Gastroesophageal sphincter (tissue), 4 donors: ENCODE results near the gene STAU1. TPM values are rescaled to one million over a fixed set of nuclear protein-coding genes. Genes with fewer than 3 reads are reported as not detected.

Experiments
- ATAC-seq: fragments of 150-250 bp; one replicate; pipeline ENCODE4 v1.9.1; 2016; ENCODE audit warnings: mild to moderate bottlenecking, moderate library complexity
- H3K27ac ChIP-seq, 4 donors: fragments of 200-600 bp; sonication (generic) in 3 of 4; 1 replicate in 3 of 4; 2 replicates in 1 of 4; pipeline ENCODE4 v1.5.1; 2016 to 2019
- H3K27me3 ChIP-seq: fragments of 200-600 bp; sonication (generic); one replicate; pipeline ENCODE4 v1.5.1; 2019
- H3K36me3 ChIP-seq, 2 donors: fragments of 200-600 bp; sonication (generic); one replicate each; pipeline ENCODE4 v1.5.1; 2019; ENCODE audit warnings: control low read depth in 1 of 2
- H3K4me1 ChIP-seq, 3 donors: fragments of 200-600 bp; sonication (generic); 1 replicate in 2 of 3; 2 replicates in 1 of 3; pipeline ENCODE4 v1.5.1; 2016 to 2019; ENCODE audit warnings: control low read depth in 2 of 3
- H3K4me3 ChIP-seq, 2 donors: fragments of 200-600 bp; sonication (generic); one replicate each; pipeline ENCODE4 v1.5.1; 2019; ENCODE audit warnings: mild to moderate bottlenecking in 1 of 2, moderate library complexity in 1 of 2
- H3K9me3 ChIP-seq, 3 donors: fragments of 200-600 bp; sonication (generic); one replicate each; pipeline ENCODE4 v1.5.1; 2017 to 2019; ENCODE audit warnings: control low read depth in 2 of 3
- EP300 ChIP-seq: sonication (generic); formaldehyde crosslinking; IDR thresholded peaks from one replicate; pipeline ENCODE4 v1.6.1; 2017; ENCODE audit warnings: antibody characterized with exemption, mild to moderate bottlenecking
- POLR2A ChIP-seq, 2 donors: fragments of 450-650 bp; IDR thresholded peaks; one replicate each; pipeline ENCODE4 v1.6.1; 2017; ENCODE audit warnings: antibody characterized with exemption in 2 of 2, mild to moderate bottlenecking in 2 of 2, moderate library complexity in 1 of 2
- POLR2AphosphoS5 ChIP-seq: sonication (generic); formaldehyde crosslinking; IDR thresholded peaks from one replicate; pipeline ENCODE4 v1.6.1; 2017; ENCODE audit warnings: antibody characterized with exemption
- WGBS, 2 donors: methylation state at CpG; one replicate each; pipeline ENCODE4 v1.1.5; 2018; ENCODE audit warnings: low coverage in 1 of 2; 5-methylcytosine and 5-hydroxymethylcytosine counted together
- total RNA-seq, 4 donors: library from RNA; depleted of rRNA; stranded (reverse); fragments of >200 nt; gene quantifications; one replicate each; pipeline ENCODE4 v1.1.0, GENCODE V29; 2016
- TF ChIP-seq, protein P1 (sequence below), 4 experiments: fragments of 200-600 bp in 2 of 4; fragments of 450-650 bp in 2 of 4; sonication (generic) in 1 of 4; IDR thresholded peaks; one replicate each; pipeline ENCODE4 v1.5.1; 2017 to 2019; ENCODE audit warnings: antibody characterized with exemption in 4 of 4, mild to moderate bottlenecking in 2 of 4, moderate library complexity in 2 of 4

The STAU1 gene
- total RNA-seq, 4 donors from 2014 or later = 86.3 to 134 (median 104) TPM

DNA sequence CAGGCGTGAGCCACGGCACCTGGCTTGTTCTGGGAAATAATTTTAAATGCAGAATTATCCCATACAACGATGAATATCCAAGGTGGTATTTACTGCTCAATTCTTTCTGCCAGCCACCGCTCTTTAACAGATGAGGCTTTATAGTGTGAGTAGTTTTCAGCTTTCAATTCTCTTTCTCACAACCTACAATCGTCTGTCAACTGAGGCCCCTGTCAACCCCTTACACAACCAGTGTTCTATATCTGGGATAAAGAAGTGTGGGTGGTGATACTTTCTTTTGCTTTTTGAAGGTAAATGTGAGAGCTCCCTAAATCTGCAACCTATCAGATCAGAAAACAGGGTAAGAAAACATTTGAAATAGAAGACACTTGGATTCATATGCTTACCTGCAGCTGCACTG, 22.5 kb downstream of the STAU1 start:
- no peak for ATAC-seq
- Histone ChIP-seq H3K4me1 (peaks cover 4 to 43% (median 10%) of the 10 kb centered on the region in 3 donors), H3K36me3 (peaks cover 0 to 28% of the 10 kb centered on the region in 2 donors), H3K27ac (no peak overlapping the region), H3K9me3 (no peaks in the 10 kb centered on the region), H3K4me3 (no peak overlapping the region), H3K27me3 (no peaks in the 10 kb centered on the region)
- TF ChIP-seq EP300 = no peak
- TF ChIP-seq POLR2AphosphoS5 = no peak
- TF ChIP-seq, protein P1, sequence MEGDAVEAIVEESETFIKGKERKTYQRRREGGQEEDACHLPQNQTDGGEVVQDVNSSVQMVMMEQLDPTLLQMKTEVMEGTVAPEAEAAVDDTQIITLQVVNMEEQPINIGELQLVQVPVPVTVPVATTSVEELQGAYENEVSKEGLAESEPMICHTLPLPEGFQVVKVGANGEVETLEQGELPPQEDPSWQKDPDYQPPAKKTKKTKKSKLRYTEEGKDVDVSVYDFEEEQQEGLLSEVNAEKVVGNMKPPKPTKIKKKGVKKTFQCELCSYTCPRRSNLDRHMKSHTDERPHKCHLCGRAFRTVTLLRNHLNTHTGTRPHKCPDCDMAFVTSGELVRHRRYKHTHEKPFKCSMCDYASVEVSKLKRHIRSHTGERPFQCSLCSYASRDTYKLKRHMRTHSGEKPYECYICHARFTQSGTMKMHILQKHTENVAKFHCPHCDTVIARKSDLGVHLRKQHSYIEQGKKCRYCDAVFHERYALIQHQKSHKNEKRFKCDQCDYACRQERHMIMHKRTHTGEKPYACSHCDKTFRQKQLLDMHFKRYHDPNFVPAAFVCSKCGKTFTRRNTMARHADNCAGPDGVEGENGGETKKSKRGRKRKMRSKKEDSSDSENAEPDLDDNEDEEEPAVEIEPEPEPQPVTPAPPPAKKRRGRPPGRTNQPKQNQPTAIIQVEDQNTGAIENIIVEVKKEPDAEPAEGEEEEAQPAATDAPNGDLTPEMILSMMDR (IDR thresholded peaks at IDR 0.05) = no peak
- 50 to 83% methylated on average over 1 of the region's 5 CpGs for WGBS, 2 donors

DNA sequence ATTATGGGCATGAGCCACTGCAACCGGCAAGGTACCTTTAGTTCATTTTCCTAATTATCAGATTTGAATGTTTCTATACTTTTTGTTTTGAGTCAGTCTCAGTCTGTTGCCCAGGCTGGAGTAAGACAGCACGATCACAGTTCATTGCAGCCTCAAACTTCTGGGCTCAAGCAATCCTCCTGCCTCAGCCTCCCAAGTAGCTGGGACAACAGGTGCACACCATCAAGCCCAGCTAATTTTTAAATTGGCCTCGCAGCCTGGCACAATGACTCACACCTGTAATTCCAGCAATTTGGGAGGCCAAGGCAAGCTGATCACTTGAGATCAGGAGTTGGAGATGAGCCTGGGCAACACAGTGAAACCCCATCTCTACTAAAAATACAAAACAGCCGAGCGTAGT, 24.4 kb downstream of the STAU1 start:
- no peaks in the 10 kb centered on the region for H3K9me3 ChIP-seq
- no peak for ATAC-seq
- peaks cover 4 to 26% (median 10%) of the 10 kb centered on the region in 3 donors for H3K4me1 ChIP-seq
- WGBS, 2 donors = 83 to 93% methylated on average over 1 to 3 of the region's 5 CpGs
- peaks cover 0 to 32% of the 10 kb centered on the region in 2 donors for H3K36me3 ChIP-seq
- TF ChIP-seq POLR2A (IDR thresholded peaks at IDR 0.05) = no peak
- no peak for TF ChIP-seq POLR2AphosphoS5
- TF ChIP-seq EP300 = no peak
- TF ChIP-seq, protein P1 (IDR thresholded peaks at IDR 0.05) = no peak
- no peak overlapping the region for H3K27ac ChIP-seq
- no peak overlapping the region for H3K4me3 ChIP-seq
- H3K27me3 ChIP-seq = no peaks in the 10 kb centered on the region

DNA sequence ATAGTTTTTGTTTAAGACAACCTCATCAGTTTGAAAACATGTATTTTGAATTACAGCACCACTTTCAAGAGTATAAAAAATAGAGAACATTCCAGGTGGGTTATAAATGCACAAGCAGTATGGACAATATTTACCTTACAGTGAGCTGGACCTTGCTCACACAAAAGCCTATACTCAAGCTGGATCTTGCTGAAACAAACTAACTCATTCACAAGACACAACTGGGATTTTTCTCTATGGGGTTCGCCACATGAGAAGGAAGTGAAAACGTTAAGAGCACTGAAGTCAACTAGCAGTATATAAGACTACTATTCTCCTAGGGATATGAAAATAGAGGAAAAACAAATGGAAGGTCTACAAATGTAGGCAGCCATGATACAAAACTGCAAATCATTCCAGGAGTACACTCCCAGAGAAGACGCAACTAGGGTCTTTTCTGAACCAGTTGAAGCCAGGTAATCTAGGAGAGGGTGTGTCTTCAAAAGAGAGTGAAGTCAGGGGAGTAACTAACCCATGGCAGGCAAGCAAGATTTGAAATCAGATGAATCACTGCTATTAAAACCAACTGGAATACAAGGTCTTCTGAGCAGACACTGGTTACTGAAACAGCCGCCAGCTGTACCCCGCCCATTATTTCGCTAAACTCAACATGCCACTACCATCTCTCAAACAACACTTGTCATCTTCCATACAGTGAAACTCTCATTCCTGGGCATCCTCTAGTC, 26.5 kb downstream of the STAU1 start:
- ATAC-seq = no peak
- H3K27me3 ChIP-seq = no peaks in the 10 kb centered on the region

DNA sequence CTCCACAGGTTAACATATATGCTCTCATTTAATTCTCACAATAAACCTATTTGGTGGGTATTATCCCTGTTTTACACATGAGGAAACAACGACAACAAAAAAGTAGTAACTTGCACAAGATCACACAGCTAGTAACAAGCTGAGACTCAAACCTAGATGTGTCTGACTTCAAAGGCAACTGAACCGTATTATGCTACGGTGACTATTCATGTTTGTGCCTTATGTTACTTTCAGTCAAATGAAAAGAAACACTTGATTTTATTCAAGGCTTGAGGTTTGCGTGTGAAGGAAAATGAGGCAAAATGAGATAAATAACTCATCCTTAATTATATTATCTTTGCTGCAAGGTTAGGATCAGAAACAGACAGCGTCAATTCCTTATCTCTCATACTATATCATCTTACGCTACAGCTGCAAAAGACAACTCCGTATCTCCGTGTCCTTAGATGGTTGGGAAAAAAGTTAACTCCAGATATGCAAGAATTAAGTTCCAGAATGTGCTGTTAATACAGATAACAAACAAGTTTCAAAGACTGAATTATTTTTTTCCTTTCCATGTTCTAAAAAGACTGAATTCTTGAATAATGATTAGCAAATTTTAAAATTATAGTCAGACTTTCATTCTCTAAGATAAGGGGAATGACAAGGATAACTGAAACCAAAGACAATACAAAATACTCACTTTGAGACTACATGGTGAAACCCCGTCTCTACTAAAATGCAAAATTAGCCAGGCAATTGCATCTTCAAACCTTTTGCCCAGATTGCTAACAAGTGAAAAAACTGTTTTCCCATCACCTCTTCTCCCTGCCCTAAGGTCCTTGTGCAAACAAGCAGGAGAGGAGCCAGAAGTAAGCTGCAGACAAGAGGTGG, 27.8 kb downstream of the STAU1 start:
- Histone ChIP-seq H3K36me3 (peaks cover 0 to 44% of the 10 kb centered on the region in 2 donors), H3K4me1 (peaks cover 0 to 12% (median 0%) of the 10 kb centered on the region in 3 donors), H3K4me3 (no peak overlapping the region), H3K27ac (no peak overlapping the region), H3K9me3 (no peaks in the 10 kb centered on the region), H3K27me3 (no peaks in the 10 kb centered on the region)
- no peak for ATAC-seq
- TF ChIP-seq, protein P1 (IDR thresholded peaks at IDR 0.05) = no peak
- TF ChIP-seq POLR2A (IDR thresholded peaks at IDR 0.05) = no peak
- TF ChIP-seq EP300 = no peak
- TF ChIP-seq POLR2AphosphoS5 = no peak
- WGBS, 2 donors = 82 to 90% methylated on average over 6 to 9 of the region's 9 CpGs

More for the DNA sequence above, 26.5 kb downstream of the STAU1 start:
- TF ChIP-seq EP300 = no peak
- TF ChIP-seq, protein P1 (IDR thresholded peaks at IDR 0.05) = no peak
- TF ChIP-seq POLR2A (IDR thresholded peaks at IDR 0.05) = no peak
- Histone ChIP-seq H3K4me3 (no peak overlapping the region), H3K4me1 (peaks cover 0 to 5% (median 0%) of the 10 kb centered on the region in 3 donors), H3K27ac (no peak overlapping the region), H3K36me3 (peaks cover 0 to 49% of the 10 kb centered on the region in 2 donors), H3K9me3 (no peaks in the 10 kb centered on the region)
- 79 to 89% methylated on average over 6 of the region's 6 CpGs for WGBS, 2 donors
